HG02678 (cell line): ENCODE data around the gene HIPK1.

ENCODE experiments used
- ATAC-seq: cut with Tn5 transposase; IDR thresholded peaks from one replicate; pipeline ENCODE4 v1.9.1; 2021; ENCODE audit warnings: mild to moderate bottlenecking, moderate library complexity; ENCODE audit not compliant: unreplicated experiment

HIPK1 gene

GRCh38 chr1:113913312-113913668, 15.8 kb upstream of the HIPK1 start:
- ATAC-seq = no peak

GRCh38 chr1:113913887-113914664, 15.0 kb upstream of the HIPK1 start:
- no peak for ATAC-seq

DNA sequence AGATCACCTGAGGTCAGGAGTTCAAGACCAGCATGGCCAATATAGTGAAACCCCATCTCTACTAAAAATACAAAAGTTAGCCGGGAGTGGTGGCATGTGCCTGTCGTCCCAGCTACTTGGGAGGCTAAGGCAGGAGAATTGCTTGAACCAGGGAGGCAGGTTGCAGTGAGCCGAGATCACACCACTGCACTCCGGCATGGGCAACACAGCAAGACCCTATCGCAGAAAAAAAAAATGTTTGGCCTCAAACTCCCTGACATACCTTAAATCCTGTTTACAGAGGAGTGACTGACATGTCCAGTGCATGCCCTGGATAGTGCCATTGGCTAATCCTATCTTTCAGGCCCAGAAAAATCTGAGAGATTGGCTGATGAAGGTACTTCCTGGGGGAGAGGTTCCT, 12.2 kb upstream of the HIPK1 start:
- no peak for ATAC-seq

GRCh38 chr1:113917400-113918082, 11.6 kb upstream of the HIPK1 start:
- no peak for ATAC-seq

DNA sequence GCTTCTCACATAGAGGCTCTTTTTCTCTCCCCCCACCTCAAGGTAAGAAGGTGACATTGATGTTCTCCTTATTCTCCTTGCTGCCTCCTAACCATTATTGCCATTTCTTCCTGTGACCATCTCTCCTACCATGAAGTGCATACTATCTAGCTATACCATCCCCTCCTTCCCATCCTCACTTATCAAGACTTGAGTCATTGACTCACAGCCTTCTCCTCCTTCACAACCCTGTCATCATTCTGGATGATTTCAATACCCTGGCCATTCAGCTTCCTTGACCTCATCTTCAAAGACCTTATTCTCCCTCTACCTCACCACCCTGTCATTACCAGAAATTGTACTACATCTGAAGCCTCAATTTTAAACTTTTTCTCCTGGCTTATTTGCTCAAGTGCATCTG, 10.9 kb upstream of the HIPK1 start:
- ATAC-seq = no peak

- no peak for ATAC-seq
These were observed 6.2 kb upstream of the HIPK1 start for GRCh38 chr1:113922957-113923356.

- ATAC-seq = no peak
These were observed 4.7 kb upstream of the HIPK1 start for GRCh38 chr1:113924473-113924872.

DNA sequence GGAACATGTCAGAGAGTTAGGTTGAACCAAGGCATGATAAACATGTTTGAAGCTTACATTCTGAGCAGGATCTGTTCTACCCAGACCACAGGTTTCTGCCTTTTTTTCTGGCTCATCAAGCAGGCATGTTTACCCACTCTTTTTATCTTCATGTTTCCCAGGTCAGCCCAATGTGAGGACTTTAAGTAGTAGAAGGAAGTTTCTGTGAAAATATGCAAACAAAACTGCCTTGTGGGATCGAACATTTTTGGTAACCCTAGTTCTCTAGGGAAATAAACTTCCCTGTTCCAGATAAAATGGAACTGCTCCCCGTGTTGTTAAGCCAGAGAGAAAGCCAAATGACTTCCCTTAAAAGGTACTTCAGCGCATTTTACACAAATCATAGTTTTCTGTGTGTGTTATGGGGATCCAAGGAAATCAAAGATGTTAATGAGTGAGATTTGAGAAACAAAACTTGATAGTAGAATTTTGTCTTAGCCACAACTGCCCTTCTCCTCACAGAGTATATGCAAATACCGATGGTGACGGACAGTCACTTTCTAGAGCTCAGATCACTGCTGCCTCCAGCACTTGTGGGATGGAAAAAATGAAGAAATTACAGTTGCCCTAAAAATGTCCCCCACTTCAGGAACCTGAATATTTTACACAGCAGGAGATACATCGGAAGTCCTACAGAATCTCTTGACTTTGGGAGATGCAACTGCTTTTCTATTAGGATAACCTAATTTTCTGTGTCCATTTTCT, 765 bp upstream of the HIPK1 start:
- ATAC-seq = peak; percentile 32

DNA sequence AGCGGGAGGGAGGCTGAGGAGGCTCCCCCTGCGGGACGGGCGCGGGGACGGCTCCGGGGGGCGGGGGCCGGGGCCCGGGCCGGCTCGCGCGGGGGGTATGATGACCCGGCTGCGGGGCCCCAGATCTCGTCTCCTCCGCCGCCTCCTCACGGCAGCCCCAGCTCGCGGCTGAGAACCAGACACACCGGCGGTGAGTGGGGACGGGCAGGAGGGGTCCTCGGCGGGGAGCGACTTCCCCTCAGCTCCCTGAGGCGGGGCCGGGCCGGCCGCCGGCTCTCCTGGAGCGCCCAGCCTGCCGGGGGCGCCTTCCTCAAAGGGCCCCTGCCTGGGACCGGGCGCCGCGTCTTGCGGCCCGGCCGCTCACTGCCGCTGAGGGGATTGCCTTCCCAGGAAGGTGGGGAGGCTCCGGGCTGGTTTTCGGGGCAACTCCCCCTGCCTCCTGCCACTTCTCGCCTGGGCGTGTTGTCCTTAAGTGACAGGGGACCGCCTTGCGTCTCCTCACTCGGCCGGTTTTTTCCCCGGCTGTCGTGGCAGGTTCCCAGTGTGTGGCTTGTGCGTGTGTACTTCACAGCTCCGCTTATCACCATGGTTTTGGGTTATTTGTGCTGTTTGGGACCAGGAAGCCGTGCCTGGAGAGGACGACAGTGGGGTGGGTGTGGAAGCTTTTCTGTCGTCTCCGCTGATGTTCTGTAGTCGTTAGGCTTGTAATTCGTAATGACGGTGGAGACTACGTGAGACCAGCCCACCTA, 800 bp downstream of the HIPK1 start:
- peak; percentile 31 for ATAC-seq

DNA sequence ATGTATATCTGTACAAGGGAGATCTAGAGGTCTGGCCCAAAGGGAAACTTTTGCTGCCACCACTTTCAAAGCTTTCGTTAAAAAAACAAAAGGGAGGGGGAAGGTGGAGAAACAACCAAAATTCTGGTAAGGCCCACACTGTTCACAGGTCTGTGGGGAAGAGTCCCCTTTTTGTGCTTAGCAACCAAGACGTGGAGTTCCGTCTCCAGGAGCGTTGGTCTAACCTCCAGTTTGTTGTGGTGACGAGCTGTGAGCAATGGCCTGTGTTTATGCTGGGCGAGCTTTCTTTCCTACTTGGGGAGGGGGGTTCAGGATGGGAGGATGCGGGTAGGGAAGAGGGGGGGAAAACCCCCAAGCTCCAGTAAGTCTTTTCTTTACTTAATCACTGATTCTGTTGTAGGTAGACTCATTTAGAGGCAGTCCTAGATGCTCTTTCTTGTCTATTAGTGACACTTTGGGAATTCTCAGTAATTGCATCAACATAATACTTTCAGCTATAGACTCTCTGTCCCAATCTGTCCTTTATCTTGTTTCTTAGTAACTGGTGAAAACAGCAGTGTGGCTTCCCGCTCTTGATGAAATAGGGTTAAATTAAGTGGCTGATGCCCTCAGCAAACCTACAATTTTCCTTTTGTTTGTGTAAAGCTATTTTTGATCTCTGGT, 1.5 kb downstream of the HIPK1 start:
- peak; percentile 30 for ATAC-seq

DNA sequence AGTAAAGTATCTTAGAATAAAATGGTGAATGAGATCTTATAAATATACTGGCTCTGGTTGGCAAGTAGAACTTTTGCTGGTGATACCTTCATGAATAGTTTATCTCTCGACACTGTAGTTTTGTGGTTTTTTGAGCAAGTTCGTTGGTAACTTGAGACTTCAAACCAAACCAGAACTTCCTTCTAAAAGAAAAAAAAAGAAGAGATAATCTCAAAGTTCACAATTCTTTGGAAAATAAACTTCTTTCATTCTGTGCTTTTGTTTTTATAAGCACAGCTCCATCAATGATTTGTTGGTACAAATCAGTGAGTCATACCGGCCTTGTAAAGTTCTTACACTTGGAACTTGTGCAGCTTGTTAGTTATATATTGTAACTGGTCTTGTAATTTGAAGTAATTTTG, 2.3 kb downstream of the HIPK1 start:
- no peak for ATAC-seq

- no peak for ATAC-seq
These were observed 4.9 kb downstream of the HIPK1 start for GRCh38 chr1:113934006-113934405.

- no peak for ATAC-seq
These were observed 5.5 kb downstream of the HIPK1 start for GRCh38 chr1:113934511-113935055.

DNA sequence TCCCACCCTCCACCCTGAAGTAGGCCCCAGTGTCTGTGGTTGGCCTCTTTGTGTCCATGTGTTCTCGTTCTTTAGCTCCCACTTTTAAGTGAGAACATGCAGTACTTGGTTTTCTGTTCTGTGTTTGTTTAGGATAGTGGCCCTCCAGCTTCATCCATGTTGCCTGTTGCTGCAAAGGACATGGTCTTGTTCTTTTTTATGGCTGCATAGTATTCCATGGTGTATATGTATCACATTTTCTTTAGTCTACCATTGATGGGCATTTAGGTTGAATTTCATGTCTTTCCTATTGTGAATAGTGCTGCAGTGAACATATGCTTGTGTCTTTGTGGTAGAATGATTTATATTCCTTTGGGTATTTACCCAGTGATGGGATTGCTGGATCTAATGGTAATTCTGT, 6.1 kb downstream of the HIPK1 start:
- no peak for ATAC-seq

DNA sequence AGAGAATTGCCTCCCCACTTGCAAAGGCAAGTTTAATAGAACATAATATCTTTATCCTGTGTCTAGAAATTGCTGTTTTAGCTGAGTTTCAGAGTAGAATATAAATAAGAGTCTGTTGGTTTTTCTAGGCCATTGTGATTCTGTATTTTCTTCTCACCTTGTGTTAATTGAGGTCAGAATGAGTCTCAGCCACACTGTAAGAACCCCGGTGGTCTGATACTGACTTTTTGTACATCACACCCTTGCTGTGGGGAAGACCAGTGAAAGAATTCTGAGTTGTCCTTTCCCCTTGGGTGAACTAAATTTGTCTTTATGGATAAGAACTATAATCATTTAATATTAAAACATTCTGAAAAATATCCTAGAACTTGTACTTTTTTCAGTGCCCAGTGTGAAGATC, 6.8 kb downstream of the HIPK1 start:
- ATAC-seq = no peak

DNA sequence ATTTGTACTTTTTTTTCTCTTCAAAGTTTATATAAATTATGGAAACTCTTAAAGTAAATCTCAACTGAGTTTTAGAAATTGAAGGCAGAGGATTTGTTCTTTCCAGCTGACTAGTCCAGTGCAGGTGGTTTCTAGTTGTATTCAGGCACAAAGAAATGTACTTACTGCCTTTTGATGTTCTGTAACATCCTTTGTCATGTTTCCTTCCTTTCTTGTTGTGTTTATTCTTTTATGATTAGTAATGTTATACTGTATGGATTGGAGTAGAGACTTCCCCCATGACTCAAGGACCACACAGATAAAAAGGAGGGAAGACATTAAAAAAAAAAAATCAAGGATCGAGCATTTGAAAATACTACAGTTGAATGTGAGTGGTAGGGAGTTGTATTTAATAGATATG, 8.0 kb downstream of the HIPK1 start:
- no peak for ATAC-seq

DNA sequence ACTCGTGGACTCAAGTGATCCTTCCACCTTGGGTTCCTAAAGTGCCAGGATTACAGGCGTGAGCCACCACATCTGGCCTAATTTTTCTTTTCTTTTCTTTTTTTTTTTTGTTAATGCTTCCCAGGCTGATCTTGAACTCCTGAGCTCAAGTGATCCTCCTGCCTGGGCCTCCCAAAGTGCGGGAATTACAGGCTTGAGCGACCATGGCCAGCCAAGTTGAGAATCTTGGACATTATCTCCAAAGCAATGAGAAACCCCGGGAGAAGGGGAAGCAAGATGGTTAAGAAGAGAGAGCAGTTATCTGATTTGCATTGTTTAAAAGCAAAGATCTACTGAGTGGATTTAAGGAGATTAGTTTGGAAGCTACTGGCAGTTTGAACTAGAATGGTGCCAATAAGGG, 9.1 kb downstream of the HIPK1 start:
- no peak for ATAC-seq

DNA sequence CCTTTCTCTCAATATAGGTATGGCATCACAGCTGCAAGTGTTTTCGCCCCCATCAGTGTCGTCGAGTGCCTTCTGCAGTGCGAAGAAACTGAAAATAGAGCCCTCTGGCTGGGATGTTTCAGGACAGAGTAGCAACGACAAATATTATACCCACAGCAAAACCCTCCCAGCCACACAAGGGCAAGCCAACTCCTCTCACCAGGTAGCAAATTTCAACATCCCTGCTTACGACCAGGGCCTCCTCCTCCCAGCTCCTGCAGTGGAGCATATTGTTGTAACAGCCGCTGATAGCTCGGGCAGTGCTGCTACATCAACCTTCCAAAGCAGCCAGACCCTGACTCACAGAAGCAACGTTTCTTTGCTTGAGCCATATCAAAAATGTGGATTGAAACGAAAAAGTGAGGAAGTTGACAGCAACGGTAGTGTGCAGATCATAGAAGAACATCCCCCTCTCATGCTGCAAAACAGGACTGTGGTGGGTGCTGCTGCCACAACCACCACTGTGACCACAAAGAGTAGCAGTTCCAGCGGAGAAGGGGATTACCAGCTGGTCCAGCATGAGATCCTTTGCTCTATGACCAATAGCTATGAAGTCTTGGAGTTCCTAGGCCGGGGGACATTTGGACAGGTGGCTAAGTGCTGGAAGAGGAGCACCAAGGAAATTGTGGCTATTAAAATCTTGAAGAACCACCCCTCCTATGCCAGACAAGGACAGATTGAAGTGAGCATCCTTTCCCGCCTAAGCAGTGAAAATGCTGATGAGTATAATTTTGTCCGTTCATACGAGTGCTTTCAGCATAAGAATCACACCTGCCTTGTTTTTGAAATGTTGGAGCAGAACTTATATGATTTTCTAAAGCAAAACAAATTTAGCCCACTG, 11.5 kb downstream of the HIPK1 start:
- peak; percentile 83 for ATAC-seq

GRCh38 chr1:113941245-113941559, 12.1 kb downstream of the HIPK1 start:
- ATAC-seq = no peak

DNA sequence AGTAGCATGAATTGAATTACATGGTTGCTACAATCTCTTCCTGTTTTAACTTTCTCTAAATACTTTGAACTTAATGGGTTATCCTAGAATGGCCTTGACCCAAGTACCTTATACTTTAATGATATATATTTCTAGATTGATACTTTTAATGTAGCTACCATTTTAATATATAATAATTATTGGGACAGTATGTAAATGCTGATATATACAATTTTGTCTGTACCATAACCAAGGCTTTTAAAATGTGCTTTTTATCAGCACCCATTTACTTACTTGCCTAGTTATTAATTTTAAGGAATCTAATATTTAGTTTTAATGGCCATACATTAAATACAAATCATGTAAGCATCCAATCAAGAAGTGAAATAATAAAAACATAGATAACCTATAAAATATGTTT, 13.4 kb downstream of the HIPK1 start:
- ATAC-seq = no peak
